Heart left ventricle (tissue), 16 donors: ENCODE results near the gene TMEM254. TPM values are rescaled to one million over a fixed set of nuclear protein-coding genes. Genes with fewer than 3 reads are reported as not detected.
"Not testable (repeated sequence)": the region's sequence is repeated elsewhere in the genome, so short reads cannot be mapped to it uniquely, and the experiment has no call there.

Experiments used
- ATAC-seq, 4 donors: fragments of 200-7000 bp; cut with Tn5 transposase; one replicate each; pipeline ENCODE4 v1.9.1; 2020 to 2022; ENCODE audit warnings: moderate library complexity in 4 of 4, mild to moderate bottlenecking in 3 of 4, moderate number of reproducible peaks in 1 of 4
- DNase-seq, 5 donors: peaks; one replicate each; pipeline ENCODE4 v3.0.0-alpha.2; 2020
- H3K27ac ChIP-seq, 12 donors: fragments of 200-600 bp; sonication (generic) in 4 of 12; one replicate each; pipeline versions ENCODE4 v1.5.0 to v1.8.0; 2016 to 2022; ENCODE audit warnings: mild to moderate bottlenecking in 2 of 12
- H3K27me3 ChIP-seq, 9 donors: fragments of 200-600 bp; sonication (generic) in 2 of 9; one replicate each; pipeline versions ENCODE4 v1.5.1 to v1.8.0; 2016 to 2022; ENCODE audit warnings: mild to moderate bottlenecking in 3 of 9
- H3K36me3 ChIP-seq, 9 donors: fragments of 200-600 bp; sonication (generic) in 2 of 9; one replicate each; pipeline versions ENCODE4 v1.5.0 to v1.8.0; 2018 to 2022; ENCODE audit warnings: mild to moderate bottlenecking in 2 of 9
- H3K4me1 ChIP-seq, 12 donors: fragments of 200-600 bp; sonication (generic) in 4 of 12; one replicate each; pipeline versions ENCODE4 v1.5.0 to v1.8.0; 2016 to 2022; ENCODE audit warnings: mild to moderate bottlenecking in 3 of 12
- H3K4me3 ChIP-seq, 12 donors: fragments of 200-600 bp; sonication (generic) in 4 of 12; one replicate each; pipeline versions ENCODE4 v1.5.0 to v1.8.0; 2017 to 2022; ENCODE audit warnings: mild to moderate bottlenecking in 9 of 12, moderate library complexity in 4 of 12
- H3K9me3 ChIP-seq, 12 donors: fragments of 200-600 bp; sonication (generic) in 4 of 12; one replicate each; pipeline versions ENCODE4 v1.5.0 to v1.8.0; 2016 to 2022; ENCODE audit warnings: mild to moderate bottlenecking in 1 of 12
- CTCF ChIP-seq, 12 donors: fragments of 200-600 bp; sonication (generic) in 4 of 12; IDR thresholded peaks; one replicate each; pipeline versions ENCODE4 v1.5.0 to v1.8.0; 2018 to 2022; ENCODE audit warnings: antibody characterized with exemption in 12 of 12, mild to moderate bottlenecking in 5 of 12
- POLR2A ChIP-seq, 2 donors: fragments of 450-650 bp; IDR thresholded peaks; one replicate each; pipeline ENCODE4 v1.6.1; 2017; ENCODE audit warnings: antibody characterized with exemption in 2 of 2, mild to moderate bottlenecking in 2 of 2, moderate library complexity in 2 of 2
- WGBS, 4 donors: extraction: QIAGEN DNeasy Blood & Tissue Kit in 2 of 4; methylation state at CpG; one replicate each; pipeline versions ENCODE4 v1.1.5 to v1.1.7; 2013 to 2018; 5-methylcytosine and 5-hydroxymethylcytosine counted together
- intact Hi-C, 10 donors: fragments of 100-400 bp; cut with DNase I; formaldehyde crosslinking; loops; one replicate each; pipeline versions ENCODE4 v1.11.1 to v1.14.2; 2022
- polyA plus RNA-seq, 2 donors: library from polyadenylated mRNA; stranded (reverse); fragments of 200-250 nt; gene quantifications; one replicate each; pipeline ENCODE4 v1.2.3, GENCODE V29; 2013
- total RNA-seq, 9 donors: library from RNA; depleted of rRNA in 2 of 9; stranded (reverse); fragments of >200 nt in 2 of 9; fragmentation: NEBNext Ultra II Directional in 3 of 9; extraction: Animal tissue kit (Norgen Biotek cat#: 25700) in 3 of 9; gene quantifications; one replicate each; pipeline versions ENCODE4 v1.1.0 to v1.2.4, GENCODE V29; 2016 to 2023
- donor health status: ischemic (EF 13 %, LVEDD 7.1; RV severe dilation, severe dysfunction).
- donor health status: healthy with polysubstance abuse.
- donor health status: DM: no; HTN: yes; CAD: no.
- donor health status: DM: no; HTN: no; CAD: no.
- donor health status: ischemic (EF 25% LVEDD 6.9; RV normal size, moderate dysfunction).
- donor health status: ischemic (EF 25% LVEDD 5.7; RV mildly dilated, moderate dysfunction).
- donor health status: healthy.
- donor health status: DM: yes; HTN: yes; CAD: no.
- donor health status: ischemic (EF 35%, LVEDD 5.7; RV mildly dilated, moderate dysfunction).
- donor health status: nonischemic (EF 11% LVEDD 7.7; RV severe dilation, severe dysfunction).
- donor health status: DM: yes; HTN: yes; CAD: no.
- donor health status: PGD.
- donor health status: ischemic (EF 29% LVEDD 5.4; RV normal size, mild dysfunction).
- donor health status: nonischemic (EF 23%, LVEDD 6.1; RV moderate dilation, normal function).

Gene TMEM254
- total and polyA plus RNA-seq, 11 donors: 4.7 to 13.4 (median 7.0) TPM

GRCh38 chr10:80066809-80067208 is 11.7 kb upstream of the TMEM254 start:
- intact Hi-C loops: no loop called here

GRCh38 chr10:80067821-80068220 is 10.6 kb upstream of the TMEM254 start:
- intact Hi-C loops, DNase-seq, H3K4me1 ChIP-seq, H3K27ac ChIP-seq, ATAC-seq, H3K27me3 ChIP-seq, H3K36me3 ChIP-seq, H3K4me3 ChIP-seq, H3K9me3 ChIP-seq: not testable (repeated sequence)

More at GRCh38 chr10:80066809-80067208, 11.7 kb upstream of the TMEM254 start:
- Histone ChIP-seq H3K4me1 (peaks cover 0 to 7% (median 0%) of the 10 kb centered on the region in 12 donors), H3K27ac (no peak overlapping the region), H3K4me3 (no peak overlapping the region), H3K9me3 (no peaks in the 10 kb centered on the region), H3K27me3 (no peaks in the 10 kb centered on the region), H3K36me3 (no peaks in the 10 kb centered on the region)
- WGBS, 4 donors: 92 to 95% (median 93%) methylated on average over 4 of the region's 4 CpGs
- ATAC-seq (no peak), DNase-seq (no peak)
- no peak for TF ChIP-seq CTCF (IDR thresholded peaks at IDR 0.05)

- no peaks in the 10 kb centered on the region for H3K27me3 ChIP-seq
- H3K9me3 ChIP-seq: no peaks in the 10 kb centered on the region
- no peak overlapping the region for H3K27ac ChIP-seq
- H3K36me3 ChIP-seq: no peaks in the 10 kb centered on the region
- DNase-seq (no peak), ATAC-seq (no peak)
- intact Hi-C loops: no loop called here
- H3K4me1 ChIP-seq: peaks cover 0 to 7% (median 0%) of the 10 kb centered on the region in 12 donors
- no peak overlapping the region for H3K4me3 ChIP-seq
- 52 to 65% (median 59%) methylated on average over 2 of the region's 2 CpGs for WGBS, 4 donors
- TF ChIP-seq POLR2A (IDR thresholded peaks at IDR 0.05) (no peak), CTCF (IDR thresholded peaks at IDR 0.05) (no peak)
Measured at GRCh38 chr10:80068270-80068669, 10.2 kb upstream of the TMEM254 start.

GRCh38 chr10:80070057-80070456 is 8.4 kb upstream of the TMEM254 start:
- Histone ChIP-seq H3K4me3 (no peak overlapping the region), H3K4me1 (peaks cover 0 to 4% (median 0%) of the 10 kb centered on the region in 12 donors), H3K36me3 (no peaks in the 10 kb centered on the region), H3K27ac (peak overlapping the region in 1 of 12 donors; percentile 15), H3K9me3 (no peaks in the 10 kb centered on the region), H3K27me3 (no peaks in the 10 kb centered on the region)
- 59 to 84% (median 72%) methylated on average over 3 of the region's 3 CpGs for WGBS, 4 donors
- TF ChIP-seq POLR2A (IDR thresholded peaks at IDR 0.05) (no peak), CTCF (IDR thresholded peaks at IDR 0.05) (no peak)
- DNase-seq (peak in 2 of 5 donors; percentile 42 to 62), ATAC-seq (peak in 2 of 4 donors; percentile 24 to 34)
- intact Hi-C loops: loop anchor here in 5 of 10 donors (10.0 kb wide), 2 partner anchors 65 to 135 kb away; partner anchors contain the start of genes ANXA11 (in 4 of the 5) and PLAC9 (in 1 of the 5)

- 91 to 97% (median 94%) methylated on average over 2 of the region's 2 CpGs for WGBS, 4 donors
- ATAC-seq: no peak
- Histone ChIP-seq H3K27ac (no peak overlapping the region), H3K36me3 (no peaks in the 10 kb centered on the region), H3K4me1 (peaks cover 0 to 4% (median under 1%) of the 10 kb centered on the region in 12 donors), H3K27me3 (no peaks in the 10 kb centered on the region), H3K4me3 (no peak overlapping the region), H3K9me3 (no peaks in the 10 kb centered on the region)
- TF ChIP-seq POLR2A (IDR thresholded peaks at IDR 0.05) (no peak), CTCF (IDR thresholded peaks at IDR 0.05) (no peak)
- intact Hi-C loops: loop anchor here in 5 of 10 donors (10.0 kb wide), 2 partner anchors 62 to 132 kb away; partner anchors contain the start of genes ANXA11 (in 4 of the 5) and PLAC9 (in 1 of the 5)
- no peak for DNase-seq
Measured at GRCh38 chr10:80072584-80072983, 5.9 kb upstream of the TMEM254 start.
